Measurements from ENCODE around the gene DSPP. TPM values are rescaled to one million over a fixed set of nuclear protein-coding genes. Genes with fewer than 3 reads are reported as not detected.

DSPP gene
- total RNA-seq, 1 donor from 2014 or later = not detected

DNA sequence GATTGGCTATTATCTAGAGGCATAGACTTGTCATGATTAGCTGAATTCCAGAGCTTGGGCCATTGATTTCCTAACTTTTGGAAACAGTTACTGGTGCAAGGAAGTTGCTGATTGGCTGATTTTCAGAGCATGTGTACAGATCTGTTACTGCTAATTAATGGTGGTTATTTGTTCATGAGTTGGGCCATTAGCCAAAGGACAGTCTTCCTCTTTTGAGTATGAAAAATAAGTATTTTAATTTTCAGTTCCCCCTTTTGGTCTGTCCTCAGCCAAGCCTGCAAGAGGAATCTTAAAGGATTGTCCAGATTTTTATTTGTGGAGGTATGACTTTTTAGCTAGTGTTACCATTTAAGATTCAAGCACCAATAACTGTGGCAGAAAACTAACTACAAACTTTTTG lies 7.0 kb upstream of the DSPP start:
- peaks cover 5% of the 10 kb centered on the region for H3K9me3 Mint-ChIP-seq
- H3K4me3 Mint-ChIP-seq = no peak overlapping the region

DNA sequence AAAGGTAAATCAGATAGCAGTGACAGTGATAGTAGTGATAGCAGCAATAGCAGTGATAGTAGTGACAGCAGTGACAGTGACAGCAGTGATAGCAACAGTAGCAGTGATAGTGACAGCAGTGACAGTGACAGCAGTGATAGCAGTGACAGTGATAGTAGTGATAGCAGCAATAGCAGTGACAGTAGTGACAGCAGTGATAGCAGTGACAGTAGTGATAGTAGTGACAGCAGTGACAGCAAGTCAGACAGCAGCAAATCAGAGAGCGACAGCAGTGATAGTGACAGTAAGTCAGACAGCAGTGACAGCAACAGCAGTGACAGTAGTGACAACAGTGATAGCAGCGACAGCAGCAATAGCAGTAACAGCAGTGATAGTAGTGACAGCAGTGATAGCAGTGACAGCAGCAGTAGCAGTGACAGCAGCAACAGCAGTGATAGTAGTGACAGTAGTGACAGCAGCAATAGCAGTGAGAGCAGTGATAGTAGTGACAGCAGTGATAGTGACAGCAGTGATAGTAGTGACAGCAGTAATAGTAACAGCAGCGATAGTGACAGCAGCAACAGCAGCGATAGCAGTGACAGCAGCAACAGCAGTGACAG lies 6.1 kb downstream of the DSPP start:
- no peaks in the 10 kb centered on the region for H3K9me3 Mint-ChIP-seq
- no peaks in the 10 kb centered on the region for H3K4me1 Mint-ChIP-seq (ENCODE audit: unreplicated experiment)
- H3K27me3 Mint-ChIP-seq = peaks cover 8% of the 10 kb centered on the region
- no peak overlapping the region for H3K27ac Mint-ChIP-seq
- H3K4me3 Mint-ChIP-seq = no peak overlapping the region
- DNase-seq (ENCODE audit: extremely low spot score, unreplicated experiment) = no peak
- H3K36me3 Mint-ChIP-seq = no peaks in the 10 kb centered on the region
- TF ChIP-seq, protein P1, sequence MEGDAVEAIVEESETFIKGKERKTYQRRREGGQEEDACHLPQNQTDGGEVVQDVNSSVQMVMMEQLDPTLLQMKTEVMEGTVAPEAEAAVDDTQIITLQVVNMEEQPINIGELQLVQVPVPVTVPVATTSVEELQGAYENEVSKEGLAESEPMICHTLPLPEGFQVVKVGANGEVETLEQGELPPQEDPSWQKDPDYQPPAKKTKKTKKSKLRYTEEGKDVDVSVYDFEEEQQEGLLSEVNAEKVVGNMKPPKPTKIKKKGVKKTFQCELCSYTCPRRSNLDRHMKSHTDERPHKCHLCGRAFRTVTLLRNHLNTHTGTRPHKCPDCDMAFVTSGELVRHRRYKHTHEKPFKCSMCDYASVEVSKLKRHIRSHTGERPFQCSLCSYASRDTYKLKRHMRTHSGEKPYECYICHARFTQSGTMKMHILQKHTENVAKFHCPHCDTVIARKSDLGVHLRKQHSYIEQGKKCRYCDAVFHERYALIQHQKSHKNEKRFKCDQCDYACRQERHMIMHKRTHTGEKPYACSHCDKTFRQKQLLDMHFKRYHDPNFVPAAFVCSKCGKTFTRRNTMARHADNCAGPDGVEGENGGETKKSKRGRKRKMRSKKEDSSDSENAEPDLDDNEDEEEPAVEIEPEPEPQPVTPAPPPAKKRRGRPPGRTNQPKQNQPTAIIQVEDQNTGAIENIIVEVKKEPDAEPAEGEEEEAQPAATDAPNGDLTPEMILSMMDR (conservative IDR thresholded peaks at IDR 0.05) = no peak

More for the DNA sequence above, 7.0 kb upstream of the DSPP start:
- no peaks in the 10 kb centered on the region for H3K27me3 Mint-ChIP-seq
- TF ChIP-seq, protein P1 (conservative IDR thresholded peaks at IDR 0.05) = no peak
- H3K36me3 Mint-ChIP-seq = no peaks in the 10 kb centered on the region
- no peaks in the 10 kb centered on the region for H3K4me1 Mint-ChIP-seq (ENCODE audit: unreplicated experiment)
- no peak overlapping the region for H3K27ac Mint-ChIP-seq
- no peak for DNase-seq (ENCODE audit: extremely low spot score, unreplicated experiment)

DNA sequence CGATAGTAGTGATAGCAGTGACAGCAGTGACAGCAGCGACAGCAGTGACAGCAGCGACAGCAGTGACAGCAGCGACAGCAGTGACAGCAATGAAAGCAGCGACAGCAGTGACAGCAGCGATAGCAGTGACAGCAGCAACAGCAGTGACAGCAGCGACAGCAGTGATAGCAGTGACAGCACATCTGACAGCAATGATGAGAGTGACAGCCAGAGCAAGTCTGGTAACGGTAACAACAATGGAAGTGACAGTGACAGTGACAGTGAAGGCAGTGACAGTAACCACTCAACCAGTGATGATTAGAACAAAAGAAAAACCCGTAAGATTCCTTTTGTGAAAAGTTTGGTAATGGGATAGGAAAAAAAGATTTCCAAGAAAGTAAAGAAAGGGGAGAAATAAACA lies 7.9 kb downstream of the DSPP start:
- H3K4me3 Mint-ChIP-seq = no peak overlapping the region
- no peaks in the 10 kb centered on the region for H3K9me3 Mint-ChIP-seq
- peaks cover 15% of the 10 kb centered on the region for H3K27me3 Mint-ChIP-seq
- no peak overlapping the region for H3K27ac Mint-ChIP-seq
- DNase-seq (ENCODE audit: extremely low spot score, unreplicated experiment) = no peak
- no peaks in the 10 kb centered on the region for H3K36me3 Mint-ChIP-seq
- TF ChIP-seq, protein P1 (conservative IDR thresholded peaks at IDR 0.05) = no peak
- no peaks in the 10 kb centered on the region for H3K4me1 Mint-ChIP-seq (ENCODE audit: unreplicated experiment)

DNA sequence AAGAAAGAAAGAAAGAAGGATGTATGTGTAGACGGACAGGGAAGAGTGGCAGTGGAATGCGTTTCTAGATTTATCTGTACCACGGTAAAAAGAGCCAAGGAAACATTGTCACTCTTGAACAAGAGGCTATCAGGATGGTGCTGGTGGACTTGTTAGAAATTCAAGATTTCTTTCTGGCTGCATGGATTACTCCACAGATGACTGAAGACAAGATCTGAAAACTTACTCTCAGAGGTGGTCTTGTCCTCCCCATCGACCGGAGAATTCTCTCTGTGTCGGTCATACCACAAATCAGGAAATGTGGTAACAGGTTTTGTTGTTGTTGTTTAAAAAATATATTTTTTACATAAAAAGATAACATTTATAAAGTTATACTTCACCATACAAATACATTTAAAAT lies 11.8 kb downstream of the DSPP start:
- TF ChIP-seq, protein P1 (conservative IDR thresholded peaks at IDR 0.05) = no peak
- Mint-ChIP-seq H3K9me3 (no peaks in the 10 kb centered on the region), H3K4me3 (no peak overlapping the region), H3K36me3 (no peaks in the 10 kb centered on the region), H3K27ac (no peak overlapping the region), H3K27me3 (peaks cover 16% of the 10 kb centered on the region), H3K4me1 (ENCODE audit: unreplicated experiment) (no peaks in the 10 kb centered on the region)
- DNase-seq (ENCODE audit: extremely low spot score, unreplicated experiment) = no peak

DNA sequence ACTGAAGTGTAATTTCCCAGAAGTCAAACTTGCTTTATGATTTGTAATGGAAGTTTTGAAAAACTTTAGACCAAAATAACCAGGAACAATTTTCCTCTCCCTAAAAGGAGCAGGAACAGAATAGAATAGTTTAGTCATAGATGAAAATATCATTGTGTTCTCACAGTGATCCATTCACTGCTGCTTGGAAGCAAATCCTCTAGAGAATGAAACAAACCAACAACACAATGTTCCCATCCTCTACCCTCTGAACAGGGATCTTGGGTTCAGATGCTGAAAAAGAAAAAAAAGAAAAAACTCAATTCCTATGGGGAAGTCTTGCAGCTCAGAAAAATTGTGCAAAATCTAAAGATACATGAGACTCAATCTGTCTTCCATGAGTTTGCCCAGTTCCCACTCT lies 12.2 kb downstream of the DSPP start:
- H3K4me1 Mint-ChIP-seq (ENCODE audit: unreplicated experiment) = no peaks in the 10 kb centered on the region
- H3K9me3 Mint-ChIP-seq = no peaks in the 10 kb centered on the region
- no peak overlapping the region for H3K4me3 Mint-ChIP-seq
- peaks cover 16% of the 10 kb centered on the region for H3K27me3 Mint-ChIP-seq
- H3K36me3 Mint-ChIP-seq = no peaks in the 10 kb centered on the region
- H3K27ac Mint-ChIP-seq = no peak overlapping the region
- TF ChIP-seq, protein P1 (conservative IDR thresholded peaks at IDR 0.05) = no peak
- DNase-seq (ENCODE audit: extremely low spot score, unreplicated experiment) = no peak

DNA sequence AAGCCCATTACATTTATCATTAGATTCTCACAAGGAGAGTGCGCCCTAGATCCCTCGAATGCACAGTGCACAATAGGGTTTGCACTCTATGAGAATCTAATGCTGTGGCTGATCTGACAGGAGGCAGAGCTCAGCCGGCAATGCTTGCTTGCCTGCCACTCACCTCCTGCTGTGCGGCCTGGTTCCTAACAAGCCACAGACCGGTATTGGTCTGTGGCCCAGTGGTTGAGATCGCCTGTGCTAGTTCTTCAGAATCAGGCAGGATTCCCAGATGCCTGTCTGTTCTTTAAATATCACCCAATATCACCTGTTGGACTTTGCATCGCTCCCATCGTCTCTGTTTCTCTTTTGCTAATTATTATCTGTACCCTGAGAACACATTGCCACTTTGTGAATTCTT lies 14.0 kb downstream of the DSPP start:
- H3K4me3 Mint-ChIP-seq = no peak overlapping the region
- TF ChIP-seq, protein P1 (conservative IDR thresholded peaks at IDR 0.05) = no peak

More for the DNA sequence above, 14.0 kb downstream of the DSPP start:
- Mint-ChIP-seq H3K4me1 (ENCODE audit: unreplicated experiment) (no peaks in the 10 kb centered on the region), H3K27me3 (peaks cover 16% of the 10 kb centered on the region), H3K27ac (no peak overlapping the region), H3K36me3 (no peaks in the 10 kb centered on the region), H3K9me3 (no peaks in the 10 kb centered on the region)
- DNase-seq (ENCODE audit: extremely low spot score, unreplicated experiment) = no peak

Measured in type B pancreatic cell (in vitro differentiated cells).